Brain microvascular endothelial cell (primary cell): Measurements from ENCODE around the gene ZNF354B.

Experiments
- DNase-seq: peaks from one replicate; pipeline ENCODE4 v3.0.0-alpha.2; 2020
- H3K27ac ChIP-seq: fragments of 250-450 bp; sonication (Bioruptor Pico); 2 replicates; pipeline ENCODE4 v1.5.1; 2020; ENCODE audit warnings: mild to moderate bottlenecking, moderate library complexity
- H3K27me3 ChIP-seq: fragments of 250-450 bp; sonication (Bioruptor Pico); replicated peaks from 2 replicates; pipeline ENCODE4 v1.5.1; 2020; ENCODE audit warnings: mild to moderate bottlenecking
- H3K36me3 ChIP-seq: fragments of 250-450 bp; sonication (Bioruptor Pico); replicated peaks from 2 replicates; pipeline ENCODE4 v1.5.1; 2020; ENCODE audit warnings: mild to moderate bottlenecking
- H3K4me3 ChIP-seq: 2 replicates; pipeline ENCODE4 v1.5.1; 2011; ENCODE audit warnings: low read depth, mild to moderate bottlenecking, control low read depth, low read length, moderate library complexity
- CTCF ChIP-seq: IDR thresholded peaks from 2 replicates; pipeline ENCODE4 v1.5.1; 2011; ENCODE audit warnings: low read depth, mild to moderate bottlenecking, moderate library complexity, low read length, control low read depth, inconsistent platforms; ENCODE audit errors: missing control alignments
- in situ Hi-C: cut with HindIII; loops from 2 replicates; pipeline ENCODE4 v1.10.0; 2017; ENCODE audit warnings: low sequenced_read_pairs, low pct_ligation_motif_present

Gene ZNF354B

DNA sequence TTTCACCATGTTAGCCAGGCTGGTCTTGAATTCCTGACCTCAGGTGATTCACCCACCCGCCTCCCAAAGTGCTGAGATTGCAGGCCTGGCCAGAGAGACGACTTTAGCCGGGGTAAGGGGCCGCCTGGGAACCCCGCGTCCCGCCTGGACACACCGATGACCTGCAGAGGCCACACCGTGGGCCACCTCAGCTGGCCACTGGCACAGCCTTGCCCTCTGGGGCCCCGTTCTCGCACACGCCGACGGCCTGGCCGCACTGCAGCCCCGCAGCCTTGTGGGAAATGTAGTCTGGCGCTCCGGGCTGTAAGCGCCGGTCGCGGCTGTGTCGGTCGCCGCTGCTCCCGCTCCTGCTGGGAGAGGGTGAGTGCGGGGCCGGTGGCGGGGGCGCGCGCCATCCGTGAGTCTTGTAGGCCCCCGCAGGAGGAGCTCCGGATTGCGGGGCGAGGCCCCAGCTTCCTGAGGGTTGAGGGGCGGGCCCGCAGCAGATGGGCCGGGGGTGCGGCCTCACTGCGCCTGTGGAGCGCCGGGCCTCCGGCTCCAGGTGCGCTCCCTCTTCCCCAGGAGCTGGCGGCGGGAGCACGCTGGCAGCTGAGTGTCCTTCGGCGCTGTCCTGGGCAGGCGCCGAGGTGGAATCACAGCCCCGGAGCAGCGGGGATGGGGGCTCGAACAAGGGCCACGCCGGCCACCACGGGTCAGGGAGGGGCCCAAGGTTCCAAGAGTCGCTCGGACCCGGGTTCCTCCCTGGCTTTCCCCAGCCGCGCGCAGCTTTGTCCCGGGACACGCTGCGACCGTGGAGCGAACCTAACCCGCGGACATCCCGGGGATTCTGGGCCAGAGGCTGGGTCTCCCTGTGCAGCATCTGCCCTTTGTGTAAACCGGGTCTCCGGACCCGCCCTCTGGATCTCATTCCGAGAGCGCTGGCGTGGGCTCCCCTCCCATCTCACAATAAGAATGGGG is 36.1 kb downstream of the ZNF354B start, which contains the start of gene ZFP2:
TSS of gene ZFP2 (plus strand) at position 299 of the 957 bp plus-strand sequence. CDS start 35,401 bp downstream, outside the sequence.
- TF ChIP-seq CTCF: no peak
- H3K4me3 ChIP-seq: peak within 1 kb of the TSS; percentile 71
- H3K27ac ChIP-seq: no peak within 1 kb of the TSS
- DNase-seq: peak; percentile 46
- no peaks in the 10 kb centered on the region for H3K36me3 ChIP-seq
- H3K27me3 ChIP-seq: no peaks in the 10 kb centered on the region
- in situ Hi-C loops: no loop called here

DNA sequence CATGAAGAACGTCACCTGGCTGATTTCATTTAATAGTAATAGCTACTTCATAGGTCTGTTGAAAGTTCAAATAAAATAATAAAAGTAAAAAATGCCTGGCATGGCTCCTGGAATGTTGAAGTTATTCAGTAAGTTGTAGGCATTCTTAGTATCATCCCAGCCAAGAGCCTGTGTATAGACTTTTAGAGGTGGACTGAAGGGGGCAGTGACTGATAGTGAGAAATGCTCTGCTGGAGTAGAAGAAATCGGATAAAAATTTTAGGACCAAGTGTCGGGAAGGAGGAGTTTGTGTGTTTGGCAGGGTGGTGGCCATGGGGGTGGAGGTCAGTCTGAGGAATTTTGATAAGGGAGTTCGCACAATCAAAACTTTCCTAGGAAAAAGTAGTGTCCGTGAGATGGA is 39.5 kb downstream of the ZNF354B start:
- no peak for TF ChIP-seq CTCF
- Histone ChIP-seq H3K4me3 (no peak overlapping the region), H3K36me3 (no peaks in the 10 kb centered on the region), H3K27me3 (no peaks in the 10 kb centered on the region), H3K27ac (no peak overlapping the region)
- in situ Hi-C loops: no loop called here
- DNase-seq: no peak

GRCh38 chr5:178902849-178903248 is 43.1 kb downstream of the ZNF354B start:
- no peaks in the 10 kb centered on the region for H3K36me3 ChIP-seq
- TF ChIP-seq CTCF: no peak
- no peak for DNase-seq
- in situ Hi-C loops: no loop called here
- H3K27me3 ChIP-seq: no peaks in the 10 kb centered on the region
- H3K4me3 ChIP-seq: no peak overlapping the region
- no peak overlapping the region for H3K27ac ChIP-seq

DNA sequence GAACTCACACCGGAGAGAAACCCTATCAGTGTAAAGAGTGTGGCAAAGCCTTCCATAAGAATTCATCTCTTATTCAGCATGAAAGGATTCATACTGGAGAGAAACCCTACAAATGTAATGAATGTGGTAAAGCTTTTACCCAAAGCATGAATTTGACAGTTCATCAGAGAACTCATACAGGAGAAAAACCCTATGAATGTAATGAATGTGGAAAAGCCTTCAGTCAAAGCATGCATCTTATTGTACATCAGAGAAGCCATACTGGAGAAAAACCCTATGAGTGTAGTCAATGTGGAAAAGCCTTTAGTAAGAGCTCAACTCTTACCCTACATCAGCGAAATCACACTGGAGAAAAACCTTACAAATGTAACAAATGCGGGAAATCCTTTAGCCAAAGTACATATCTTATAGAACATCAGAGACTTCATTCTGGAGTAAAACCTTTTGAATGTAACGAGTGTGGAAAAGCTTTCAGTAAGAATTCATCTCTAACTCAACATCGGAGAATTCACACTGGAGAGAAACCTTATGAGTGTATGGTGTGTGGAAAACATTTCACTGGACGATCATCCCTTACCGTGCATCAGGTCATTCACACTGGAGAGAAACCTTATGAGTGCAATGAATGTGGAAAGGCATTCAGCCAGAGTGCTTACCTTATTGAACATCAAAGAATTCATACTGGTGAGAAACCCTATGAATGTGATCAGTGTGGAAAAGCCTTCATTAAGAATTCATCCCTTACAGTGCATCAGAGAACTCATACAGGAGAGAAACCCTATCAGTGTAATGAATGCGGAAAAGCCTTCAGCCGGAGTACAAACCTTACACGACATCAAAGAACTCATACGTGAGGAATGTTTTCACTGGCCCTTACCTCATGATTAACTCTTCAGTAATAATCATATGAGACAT is 72.3 kb downstream of the ZNF354B start:
- no peak for TF ChIP-seq CTCF
- H3K27me3 ChIP-seq: no peaks in the 10 kb centered on the region
- in situ Hi-C loops: no loop called here
- H3K36me3 ChIP-seq: no peaks in the 10 kb centered on the region
- H3K27ac ChIP-seq: no peak overlapping the region
- H3K4me3 ChIP-seq: no peak overlapping the region
- DNase-seq: no peak
